ENCODE results near the gene ESYT2.
"Not testable (repeated sequence)": the region's sequence is repeated elsewhere in the genome, so short reads cannot be mapped to it uniquely, and the experiment has no call there.

The ESYT2 gene

GRCh38 chr7:158864833-158865232, 35.5 kb upstream of the ESYT2 start:
- no peak overlapping the region for H3K4me3 ChIP-seq (ENCODE audit: insufficient read depth, low read depth, low read length, poor library complexity, severe bottlenecking)
- DNase-seq, result no peak
- no peaks in the 10 kb centered on the region for H3K9me3 ChIP-seq (ENCODE audit: control insufficient read depth, low read length)
- H3K27ac ChIP-seq (ENCODE audit: insufficient read depth, low read length, poor library complexity, severe bottlenecking), result no peak overlapping the region
- no peaks in the 10 kb centered on the region for H3K4me1 ChIP-seq (ENCODE audit: control insufficient read depth, insufficient read depth, low read length, poor library complexity, severe bottlenecking)
- H3K36me3 ChIP-seq (ENCODE audit: control insufficient read depth, insufficient read depth, low read length), result no peaks in the 10 kb centered on the region
- H3K27me3 ChIP-seq (replicated peaks; ENCODE audit: control insufficient read depth, insufficient read depth, low read length, poor library complexity, severe bottlenecking), result no peaks in the 10 kb centered on the region

- Histone ChIP-seq H3K9me3 (ENCODE audit: control insufficient read depth, low read length) (no peaks in the 10 kb centered on the region), H3K36me3 (ENCODE audit: control insufficient read depth, insufficient read depth, low read length) (no peaks in the 10 kb centered on the region), H3K27me3 (replicated peaks; ENCODE audit: control insufficient read depth, insufficient read depth, low read length, poor library complexity, severe bottlenecking) (no peaks in the 10 kb centered on the region), H3K4me3 (ENCODE audit: insufficient read depth, low read depth, low read length, poor library complexity, severe bottlenecking) (peak overlapping the region; percentile 71), H3K27ac (ENCODE audit: insufficient read depth, low read length, poor library complexity, severe bottlenecking) (peak overlapping the region; percentile 37), H3K4me1 (ENCODE audit: control insufficient read depth, insufficient read depth, low read length, poor library complexity, severe bottlenecking) (peaks cover 1% of the 10 kb centered on the region)
- DNase-seq, result no peak
These were observed 35.2 kb upstream of the ESYT2 start for GRCh38 chr7:158864507-158864820.

GRCh38 chr7:158863611-158864506, 34.5 kb upstream of the ESYT2 start:
- H3K27ac ChIP-seq (ENCODE audit: insufficient read depth, low read length, poor library complexity, severe bottlenecking), result peak overlapping the region; percentile 37
- H3K4me1 ChIP-seq (ENCODE audit: control insufficient read depth, insufficient read depth, low read length, poor library complexity, severe bottlenecking), result peaks cover 4% of the 10 kb centered on the region
- H3K27me3 ChIP-seq (replicated peaks; ENCODE audit: control insufficient read depth, insufficient read depth, low read length, poor library complexity, severe bottlenecking), result no peaks in the 10 kb centered on the region
- DNase-seq, result peak in 1 of 3 donors; percentile 17
- H3K9me3 ChIP-seq (ENCODE audit: control insufficient read depth, low read length), result no peaks in the 10 kb centered on the region
- H3K36me3 ChIP-seq (ENCODE audit: control insufficient read depth, insufficient read depth, low read length), result no peaks in the 10 kb centered on the region
- peak overlapping the region; percentile 71 for H3K4me3 ChIP-seq (ENCODE audit: insufficient read depth, low read depth, low read length, poor library complexity, severe bottlenecking)

- H3K4me3 ChIP-seq (ENCODE audit: insufficient read depth, low read depth, low read length, poor library complexity, severe bottlenecking), result peak overlapping the region; percentile 71
These were observed 33.8 kb upstream of the ESYT2 start for GRCh38 chr7:158862985-158863610.

GRCh38 chr7:158861936-158862704, 32.8 kb upstream of the ESYT2 start:
- Histone ChIP-seq H3K27ac (ENCODE audit: insufficient read depth, low read length, poor library complexity, severe bottlenecking) (no peak overlapping the region), H3K27me3 (replicated peaks; ENCODE audit: control insufficient read depth, insufficient read depth, low read length, poor library complexity, severe bottlenecking) (no peaks in the 10 kb centered on the region), H3K4me1 (ENCODE audit: control insufficient read depth, insufficient read depth, low read length, poor library complexity, severe bottlenecking) (peaks cover 5% of the 10 kb centered on the region), H3K4me3 (ENCODE audit: insufficient read depth, low read depth, low read length, poor library complexity, severe bottlenecking) (no peak overlapping the region), H3K36me3 (ENCODE audit: control insufficient read depth, insufficient read depth, low read length) (no peaks in the 10 kb centered on the region), H3K9me3 (ENCODE audit: control insufficient read depth, low read length) (no peaks in the 10 kb centered on the region)
- DNase-seq, result no peak

More at GRCh38 chr7:158862985-158863610, 33.8 kb upstream of the ESYT2 start:
- H3K4me1 ChIP-seq (ENCODE audit: control insufficient read depth, insufficient read depth, low read length, poor library complexity, severe bottlenecking); H3K27me3 ChIP-seq (replicated peaks; ENCODE audit: control insufficient read depth, insufficient read depth, low read length, poor library complexity, severe bottlenecking); DNase-seq; H3K9me3 ChIP-seq (ENCODE audit: control insufficient read depth, low read length); H3K36me3 ChIP-seq (ENCODE audit: control insufficient read depth, insufficient read depth, low read length): not testable (repeated sequence)
- peak overlapping the region; percentile 37 for H3K27ac ChIP-seq (ENCODE audit: insufficient read depth, low read length, poor library complexity, severe bottlenecking)

- no peaks in the 10 kb centered on the region for H3K36me3 ChIP-seq (ENCODE audit: control insufficient read depth, insufficient read depth, low read length)
- DNase-seq, result no peak
- H3K4me3 ChIP-seq (ENCODE audit: insufficient read depth, low read depth, low read length, poor library complexity, severe bottlenecking), result no peak overlapping the region
- H3K4me1 ChIP-seq (ENCODE audit: control insufficient read depth, insufficient read depth, low read length, poor library complexity, severe bottlenecking), result peaks cover 8% of the 10 kb centered on the region
- H3K27ac ChIP-seq (ENCODE audit: insufficient read depth, low read length, poor library complexity, severe bottlenecking), result no peak overlapping the region
- no peaks in the 10 kb centered on the region for H3K27me3 ChIP-seq (replicated peaks; ENCODE audit: control insufficient read depth, insufficient read depth, low read length, poor library complexity, severe bottlenecking)
- no peaks in the 10 kb centered on the region for H3K9me3 ChIP-seq (ENCODE audit: control insufficient read depth, low read length)
These were observed 31.9 kb upstream of the ESYT2 start for GRCh38 chr7:158861004-158861787.

- H3K27ac ChIP-seq (ENCODE audit: insufficient read depth, low read length, poor library complexity, severe bottlenecking), result no peak overlapping the region
- DNase-seq, result no peak
- peaks cover 8% of the 10 kb centered on the region for H3K4me1 ChIP-seq (ENCODE audit: control insufficient read depth, insufficient read depth, low read length, poor library complexity, severe bottlenecking)
- no peaks in the 10 kb centered on the region for H3K36me3 ChIP-seq (ENCODE audit: control insufficient read depth, insufficient read depth, low read length)
- H3K4me3 ChIP-seq (ENCODE audit: insufficient read depth, low read depth, low read length, poor library complexity, severe bottlenecking), result no peak overlapping the region
- no peaks in the 10 kb centered on the region for H3K27me3 ChIP-seq (replicated peaks; ENCODE audit: control insufficient read depth, insufficient read depth, low read length, poor library complexity, severe bottlenecking)
- no peaks in the 10 kb centered on the region for H3K9me3 ChIP-seq (ENCODE audit: control insufficient read depth, low read length)
These were observed 31.1 kb upstream of the ESYT2 start for GRCh38 chr7:158860394-158860793.

- Histone ChIP-seq H3K27ac (ENCODE audit: insufficient read depth, low read length, poor library complexity, severe bottlenecking) (no peak overlapping the region), H3K4me3 (ENCODE audit: insufficient read depth, low read depth, low read length, poor library complexity, severe bottlenecking) (no peak overlapping the region)
- no peak for DNase-seq
These were observed 29.5 kb upstream of the ESYT2 start for GRCh38 chr7:158858592-158859503.

More at GRCh38 chr7:158858592-158859503, 29.5 kb upstream of the ESYT2 start:
- Histone ChIP-seq H3K9me3 (ENCODE audit: control insufficient read depth, low read length) (no peaks in the 10 kb centered on the region), H3K27me3 (replicated peaks; ENCODE audit: control insufficient read depth, insufficient read depth, low read length, poor library complexity, severe bottlenecking) (no peaks in the 10 kb centered on the region), H3K4me1 (ENCODE audit: control insufficient read depth, insufficient read depth, low read length, poor library complexity, severe bottlenecking) (peaks cover 8% of the 10 kb centered on the region), H3K36me3 (ENCODE audit: control insufficient read depth, insufficient read depth, low read length) (no peaks in the 10 kb centered on the region)
